Heart left ventricle (tissue), 13 donors: ENCODE results near the gene SLC16A4.

Source experiments
- POLR2A ChIP-seq, 2 donors: fragments of 450-650 bp; IDR thresholded peaks; one replicate each; pipeline ENCODE4 v1.6.1; 2017; ENCODE audit warnings: antibody characterized with exemption in 2 of 2, mild to moderate bottlenecking in 2 of 2, moderate library complexity in 2 of 2
- TF ChIP-seq, protein P1 (sequence below), 12 donors: fragments of 200-600 bp; sonication (generic) in 4 of 12; IDR thresholded peaks; one replicate each; pipeline versions ENCODE4 v1.5.0 to v1.8.0; 2018 to 2022; ENCODE audit warnings: antibody characterized with exemption in 12 of 12, mild to moderate bottlenecking in 5 of 12
- donor health status: ischemic (EF 13 %, LVEDD 7.1; RV severe dilation, severe dysfunction).
- donor health status: DM: no; HTN: yes; CAD: no.
- donor health status: DM: no; HTN: no; CAD: no.
- donor health status: ischemic (EF 25% LVEDD 6.9; RV normal size, moderate dysfunction).
- donor health status: ischemic (EF 25% LVEDD 5.7; RV mildly dilated, moderate dysfunction).
- donor health status: ischemic (EF 35%, LVEDD 5.7; RV mildly dilated, moderate dysfunction).
- donor health status: nonischemic (EF 11% LVEDD 7.7; RV severe dilation, severe dysfunction).
- donor health status: DM: yes; HTN: yes; CAD: no.
- donor health status: PGD.
- donor health status: ischemic (EF 29% LVEDD 5.4; RV normal size, mild dysfunction).
- donor health status: nonischemic (EF 23%, LVEDD 6.1; RV moderate dilation, normal function).

GRCh38 chr1:110390692-110391245 is at the start of gene SLC16A4:
- TF ChIP-seq POLR2A (IDR thresholded peaks at IDR 0.05), result no peak
- TF ChIP-seq, protein P1, sequence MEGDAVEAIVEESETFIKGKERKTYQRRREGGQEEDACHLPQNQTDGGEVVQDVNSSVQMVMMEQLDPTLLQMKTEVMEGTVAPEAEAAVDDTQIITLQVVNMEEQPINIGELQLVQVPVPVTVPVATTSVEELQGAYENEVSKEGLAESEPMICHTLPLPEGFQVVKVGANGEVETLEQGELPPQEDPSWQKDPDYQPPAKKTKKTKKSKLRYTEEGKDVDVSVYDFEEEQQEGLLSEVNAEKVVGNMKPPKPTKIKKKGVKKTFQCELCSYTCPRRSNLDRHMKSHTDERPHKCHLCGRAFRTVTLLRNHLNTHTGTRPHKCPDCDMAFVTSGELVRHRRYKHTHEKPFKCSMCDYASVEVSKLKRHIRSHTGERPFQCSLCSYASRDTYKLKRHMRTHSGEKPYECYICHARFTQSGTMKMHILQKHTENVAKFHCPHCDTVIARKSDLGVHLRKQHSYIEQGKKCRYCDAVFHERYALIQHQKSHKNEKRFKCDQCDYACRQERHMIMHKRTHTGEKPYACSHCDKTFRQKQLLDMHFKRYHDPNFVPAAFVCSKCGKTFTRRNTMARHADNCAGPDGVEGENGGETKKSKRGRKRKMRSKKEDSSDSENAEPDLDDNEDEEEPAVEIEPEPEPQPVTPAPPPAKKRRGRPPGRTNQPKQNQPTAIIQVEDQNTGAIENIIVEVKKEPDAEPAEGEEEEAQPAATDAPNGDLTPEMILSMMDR (IDR thresholded peaks at IDR 0.05), result no peak
